ENCODE measurements around the gene DNAJC1. TPM values are rescaled to one million over a fixed set of nuclear protein-coding genes. Genes with fewer than 3 reads are reported as not detected.
A peak's percentile ranks its signal among the peaks of the same experiment; 100 is the strongest.

Gene DNAJC1
- total RNA-seq, 1 experiment from 2014 or later: 3.2 TPM

DNA sequence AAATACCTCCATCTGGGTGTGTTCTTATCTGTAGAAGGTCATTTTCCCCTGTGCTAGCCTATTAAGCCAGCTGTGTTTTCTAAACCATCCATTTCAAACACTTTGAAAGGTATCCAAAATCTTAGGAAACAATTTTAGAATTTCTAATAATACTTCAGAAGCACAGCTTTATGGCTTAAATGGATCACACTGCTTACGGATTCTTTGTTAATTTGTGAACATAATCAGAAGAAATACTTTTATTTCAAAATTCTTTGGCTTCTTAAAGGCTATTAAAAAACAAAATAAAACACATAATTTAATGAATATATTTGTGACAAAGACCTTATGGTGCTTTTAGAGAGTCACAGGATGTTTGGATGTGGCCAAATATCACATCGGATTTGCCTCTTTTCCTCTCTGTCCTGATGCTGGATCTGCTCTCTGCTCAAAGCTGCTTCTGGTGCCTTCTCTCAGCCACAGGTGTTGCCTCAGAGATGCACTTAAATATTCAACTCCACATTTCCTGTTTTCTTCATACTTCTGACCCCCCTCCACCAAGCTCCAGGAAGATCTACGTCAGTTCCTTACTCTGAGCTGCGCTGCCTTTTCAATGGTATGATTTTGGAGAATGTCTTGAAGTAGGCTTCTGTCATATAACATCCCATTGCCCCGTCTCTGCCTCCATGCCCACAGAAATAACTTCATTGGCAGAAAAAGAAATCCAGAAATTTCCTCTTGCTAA lies 238.9 kb downstream of the DNAJC1 start:
- Histone ChIP-seq H3K9me2 (replicated peaks; ENCODE audit: insufficient read depth, low read length) (no peaks in the 10 kb centered on the region), H3K36me3 (ENCODE audit: insufficient read depth, low read length) (no peaks in the 10 kb centered on the region), H3K9ac (ENCODE audit: low read length) (no peak overlapping the region), H2AFZ (ENCODE audit: low read length) (no peak overlapping the region), H3K4me3 (ENCODE audit: low read length) (no peak overlapping the region), H3K4me1 (ENCODE audit: low read length) (no peaks in the 10 kb centered on the region), H3K27ac (ENCODE audit: low read length) (no peak overlapping the region), H4K20me1 (ENCODE audit: insufficient read depth, low read depth, low read length) (no peaks in the 10 kb centered on the region), H3K9me3 (ENCODE audit: low read length) (no peaks in the 10 kb centered on the region), H3K4me2 (ENCODE audit: low read depth, low read length, poor library complexity, severe bottlenecking) (no peak overlapping the region), H3K27me3 (ENCODE audit: low read length) (no peaks in the 10 kb centered on the region), H3K79me2 (ENCODE audit: low read length) (no peaks in the 10 kb centered on the region)
- DNase-seq: no peak

DNA sequence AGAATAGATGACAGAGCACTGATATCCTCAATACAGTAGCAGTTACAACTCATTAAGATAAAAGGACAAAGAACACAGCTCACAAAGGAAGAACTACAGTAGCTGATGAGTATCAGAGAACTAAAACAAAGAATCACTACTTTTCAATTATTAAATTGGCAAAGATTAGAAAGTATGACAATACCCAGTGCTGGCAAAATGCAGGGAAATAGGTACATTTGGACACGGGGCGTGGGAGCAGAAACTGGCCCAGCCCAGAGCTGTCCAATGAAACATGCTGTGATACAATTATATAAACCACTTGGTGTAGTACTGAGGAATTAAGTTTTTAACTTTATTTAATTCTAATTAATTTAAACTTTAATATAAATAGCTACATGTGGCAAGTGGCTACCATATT lies 243.2 kb downstream of the DNAJC1 start:
- Histone ChIP-seq H3K9ac (ENCODE audit: low read length) (no peak overlapping the region), H3K27ac (ENCODE audit: low read length) (no peak overlapping the region), H2AFZ (ENCODE audit: low read length) (no peak overlapping the region), H3K36me3 (ENCODE audit: insufficient read depth, low read length) (no peaks in the 10 kb centered on the region), H3K27me3 (ENCODE audit: low read length) (no peaks in the 10 kb centered on the region), H3K4me3 (ENCODE audit: low read length) (no peak overlapping the region), H4K20me1 (ENCODE audit: insufficient read depth, low read depth, low read length) (no peaks in the 10 kb centered on the region), H3K9me3 (ENCODE audit: low read length) (no peaks in the 10 kb centered on the region), H3K79me2 (ENCODE audit: low read length) (no peaks in the 10 kb centered on the region), H3K4me1 (ENCODE audit: low read length) (no peaks in the 10 kb centered on the region), H3K9me2 (replicated peaks; ENCODE audit: insufficient read depth, low read length) (no peaks in the 10 kb centered on the region), H3K4me2 (ENCODE audit: low read depth, low read length, poor library complexity, severe bottlenecking) (no peak overlapping the region)
- no peak for DNase-seq

GRCh38 chr10:21759232-21759631 lies 244.3 kb downstream of the DNAJC1 start:
- Histone ChIP-seq H3K27ac (ENCODE audit: low read length) (no peak overlapping the region), H3K9me2 (replicated peaks; ENCODE audit: insufficient read depth, low read length) (no peaks in the 10 kb centered on the region), H3K9ac (ENCODE audit: low read length) (no peak overlapping the region), H3K4me2 (ENCODE audit: low read depth, low read length, poor library complexity, severe bottlenecking) (no peak overlapping the region), H3K9me3 (ENCODE audit: low read length) (no peaks in the 10 kb centered on the region), H3K27me3 (ENCODE audit: low read length) (no peaks in the 10 kb centered on the region), H3K4me3 (ENCODE audit: low read length) (no peak overlapping the region), H2AFZ (ENCODE audit: low read length) (no peak overlapping the region), H3K36me3 (ENCODE audit: insufficient read depth, low read length) (no peaks in the 10 kb centered on the region), H3K79me2 (ENCODE audit: low read length) (no peaks in the 10 kb centered on the region), H3K4me1 (ENCODE audit: low read length) (no peaks in the 10 kb centered on the region), H4K20me1 (ENCODE audit: insufficient read depth, low read depth, low read length) (no peaks in the 10 kb centered on the region)
- DNase-seq: no peak

GRCh38 chr10:21758696-21759095 lies 244.8 kb downstream of the DNAJC1 start:
- Histone ChIP-seq H3K4me1 (ENCODE audit: low read length) (no peaks in the 10 kb centered on the region), H3K27ac (ENCODE audit: low read length) (no peak overlapping the region), H4K20me1 (ENCODE audit: insufficient read depth, low read depth, low read length) (no peaks in the 10 kb centered on the region), H3K9me2 (replicated peaks; ENCODE audit: insufficient read depth, low read length) (no peaks in the 10 kb centered on the region), H3K36me3 (ENCODE audit: insufficient read depth, low read length) (no peaks in the 10 kb centered on the region), H3K4me3 (ENCODE audit: low read length) (no peak overlapping the region), H3K4me2 (ENCODE audit: low read depth, low read length, poor library complexity, severe bottlenecking) (no peak overlapping the region), H3K79me2 (ENCODE audit: low read length) (no peaks in the 10 kb centered on the region), H3K9me3 (ENCODE audit: low read length) (no peaks in the 10 kb centered on the region), H2AFZ (ENCODE audit: low read length) (no peak overlapping the region), H3K9ac (ENCODE audit: low read length) (no peak overlapping the region), H3K27me3 (ENCODE audit: low read length) (no peaks in the 10 kb centered on the region)
- DNase-seq: no peak

DNA sequence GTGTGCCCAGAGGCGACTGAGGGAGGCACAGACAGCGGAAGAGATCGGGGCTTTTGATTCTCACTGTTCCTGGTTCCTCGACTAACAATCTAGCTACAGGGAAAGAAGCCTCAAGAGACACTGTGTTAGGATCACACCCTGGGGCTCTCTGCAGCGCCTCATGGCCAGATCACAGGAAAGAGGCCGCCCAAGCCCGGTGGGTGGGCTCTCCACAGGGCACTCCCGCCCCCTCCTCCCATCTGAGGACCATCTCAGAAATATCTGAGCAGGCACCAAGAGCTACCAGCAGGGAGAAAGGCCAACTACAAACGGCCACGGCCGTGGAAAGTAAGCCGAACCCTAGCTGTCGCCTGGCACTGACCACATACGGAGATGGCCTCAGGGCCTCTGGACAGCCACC lies 245.3 kb downstream of the DNAJC1 start:
- Histone ChIP-seq H3K9me2 (replicated peaks; ENCODE audit: insufficient read depth, low read length) (no peaks in the 10 kb centered on the region), H3K9ac (ENCODE audit: low read length) (no peak overlapping the region), H3K4me3 (ENCODE audit: low read length) (no peak overlapping the region), H3K9me3 (ENCODE audit: low read length) (no peaks in the 10 kb centered on the region), H3K79me2 (ENCODE audit: low read length) (no peaks in the 10 kb centered on the region), H3K27me3 (ENCODE audit: low read length) (no peaks in the 10 kb centered on the region), H4K20me1 (ENCODE audit: insufficient read depth, low read depth, low read length) (no peaks in the 10 kb centered on the region), H2AFZ (ENCODE audit: low read length) (no peak overlapping the region), H3K36me3 (ENCODE audit: insufficient read depth, low read length) (no peaks in the 10 kb centered on the region), H3K4me2 (ENCODE audit: low read depth, low read length, poor library complexity, severe bottlenecking) (no peak overlapping the region), H3K4me1 (ENCODE audit: low read length) (no peaks in the 10 kb centered on the region), H3K27ac (ENCODE audit: low read length) (no peak overlapping the region)
- no peak for DNase-seq

DNA sequence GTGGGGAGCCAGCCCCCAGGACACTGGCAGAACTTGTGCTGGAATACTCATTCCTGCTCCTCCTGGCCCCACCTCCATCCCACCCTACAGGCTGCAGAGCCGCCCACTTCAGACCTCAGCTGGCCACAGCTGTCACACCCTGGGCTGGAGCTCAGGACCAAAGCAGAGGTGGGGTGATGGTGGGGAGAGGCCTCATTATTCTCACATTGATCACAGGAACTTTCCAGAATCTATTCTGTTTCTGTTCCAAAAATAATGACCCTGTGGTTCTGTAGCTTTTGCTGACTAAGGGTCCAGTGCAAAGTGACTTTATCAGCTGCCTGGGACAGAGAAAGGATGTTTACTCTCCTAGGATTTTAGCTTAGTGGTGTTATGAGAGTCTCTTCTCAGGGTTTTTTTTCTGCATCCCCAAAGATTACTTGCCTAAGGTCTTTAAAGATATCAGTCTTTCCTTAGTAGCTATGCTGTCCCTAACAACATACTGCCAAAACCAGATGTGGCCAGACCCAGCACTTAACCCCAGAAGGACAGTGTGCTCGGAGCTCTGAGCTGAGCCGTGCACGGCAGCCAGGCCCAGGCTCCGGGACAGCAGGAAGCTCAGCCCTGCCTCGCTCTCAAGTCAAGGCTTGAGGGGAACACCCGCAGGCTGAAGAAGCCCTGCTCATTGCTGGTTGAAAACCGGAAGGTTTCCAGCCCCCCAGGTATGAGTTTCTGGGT lies 246.2 kb downstream of the DNAJC1 start:
- Histone ChIP-seq H3K9ac (ENCODE audit: low read length) (no peak overlapping the region), H2AFZ (ENCODE audit: low read length) (no peak overlapping the region), H3K27me3 (ENCODE audit: low read length) (no peaks in the 10 kb centered on the region), H3K4me1 (ENCODE audit: low read length) (no peaks in the 10 kb centered on the region), H4K20me1 (ENCODE audit: insufficient read depth, low read depth, low read length) (no peaks in the 10 kb centered on the region), H3K36me3 (ENCODE audit: insufficient read depth, low read length) (no peaks in the 10 kb centered on the region), H3K4me3 (ENCODE audit: low read length) (no peak overlapping the region), H3K9me3 (ENCODE audit: low read length) (no peaks in the 10 kb centered on the region), H3K4me2 (ENCODE audit: low read depth, low read length, poor library complexity, severe bottlenecking) (no peak overlapping the region), H3K79me2 (ENCODE audit: low read length) (no peaks in the 10 kb centered on the region), H3K9me2 (replicated peaks; ENCODE audit: insufficient read depth, low read length) (no peaks in the 10 kb centered on the region), H3K27ac (ENCODE audit: low read length) (no peak overlapping the region)
- no peak for DNase-seq

- Histone ChIP-seq H3K9me2 (replicated peaks; ENCODE audit: insufficient read depth, low read length) (no peaks in the 10 kb centered on the region), H3K9me3 (ENCODE audit: low read length) (no peaks in the 10 kb centered on the region), H3K4me1 (ENCODE audit: low read length) (no peaks in the 10 kb centered on the region), H3K4me3 (ENCODE audit: low read length) (no peak overlapping the region), H3K27ac (ENCODE audit: low read length) (no peak overlapping the region), H4K20me1 (ENCODE audit: insufficient read depth, low read depth, low read length) (no peaks in the 10 kb centered on the region), H3K9ac (ENCODE audit: low read length) (no peak overlapping the region), H3K79me2 (ENCODE audit: low read length) (no peaks in the 10 kb centered on the region), H3K4me2 (ENCODE audit: low read depth, low read length, poor library complexity, severe bottlenecking) (no peak overlapping the region), H3K36me3 (ENCODE audit: insufficient read depth, low read length) (no peaks in the 10 kb centered on the region), H3K27me3 (ENCODE audit: low read length) (no peaks in the 10 kb centered on the region), H2AFZ (ENCODE audit: low read length) (no peak overlapping the region)
- DNase-seq: no peak
Observed at GRCh38 chr10:21756707-21757106, 246.8 kb downstream of the DNAJC1 start.

GRCh38 chr10:21754410-21755011 lies 249.0 kb downstream of the DNAJC1 start:
- no peaks in the 10 kb centered on the region for H3K27me3 ChIP-seq (ENCODE audit: low read length)
- no peaks in the 10 kb centered on the region for H3K79me2 ChIP-seq (ENCODE audit: low read length)
- H3K27ac ChIP-seq (ENCODE audit: low read length): no peak overlapping the region
- H3K4me3 ChIP-seq (ENCODE audit: low read length): no peak overlapping the region
- H4K20me1 ChIP-seq (ENCODE audit: insufficient read depth, low read depth, low read length): no peaks in the 10 kb centered on the region
- H3K4me1 ChIP-seq (ENCODE audit: low read length): no peaks in the 10 kb centered on the region
- H2AFZ ChIP-seq (ENCODE audit: low read length): no peak overlapping the region
- H3K9me3 ChIP-seq (ENCODE audit: low read length): no peaks in the 10 kb centered on the region
- no peak overlapping the region for H3K4me2 ChIP-seq (ENCODE audit: low read depth, low read length, poor library complexity, severe bottlenecking)
- no peak overlapping the region for H3K9ac ChIP-seq (ENCODE audit: low read length)
- H3K36me3 ChIP-seq (ENCODE audit: insufficient read depth, low read length): no peaks in the 10 kb centered on the region
- DNase-seq: peak; percentile 17
- no peaks in the 10 kb centered on the region for H3K9me2 ChIP-seq (replicated peaks; ENCODE audit: insufficient read depth, low read length)

Measured in Karpas-422 (cell line).